NCI-H1092 (cell line): ENCODE measurements around the gene ZFYVE9.
"Not testable (repeated sequence)": the region's sequence is repeated elsewhere in the genome, so short reads cannot be mapped to it uniquely, and the experiment has no call there.

Source experiments
- DNase-seq: peaks from one replicate; lab custom pipeline; 2025; lab: John Stamatoyannopoulos, UW

Gene ZFYVE9

DNA sequence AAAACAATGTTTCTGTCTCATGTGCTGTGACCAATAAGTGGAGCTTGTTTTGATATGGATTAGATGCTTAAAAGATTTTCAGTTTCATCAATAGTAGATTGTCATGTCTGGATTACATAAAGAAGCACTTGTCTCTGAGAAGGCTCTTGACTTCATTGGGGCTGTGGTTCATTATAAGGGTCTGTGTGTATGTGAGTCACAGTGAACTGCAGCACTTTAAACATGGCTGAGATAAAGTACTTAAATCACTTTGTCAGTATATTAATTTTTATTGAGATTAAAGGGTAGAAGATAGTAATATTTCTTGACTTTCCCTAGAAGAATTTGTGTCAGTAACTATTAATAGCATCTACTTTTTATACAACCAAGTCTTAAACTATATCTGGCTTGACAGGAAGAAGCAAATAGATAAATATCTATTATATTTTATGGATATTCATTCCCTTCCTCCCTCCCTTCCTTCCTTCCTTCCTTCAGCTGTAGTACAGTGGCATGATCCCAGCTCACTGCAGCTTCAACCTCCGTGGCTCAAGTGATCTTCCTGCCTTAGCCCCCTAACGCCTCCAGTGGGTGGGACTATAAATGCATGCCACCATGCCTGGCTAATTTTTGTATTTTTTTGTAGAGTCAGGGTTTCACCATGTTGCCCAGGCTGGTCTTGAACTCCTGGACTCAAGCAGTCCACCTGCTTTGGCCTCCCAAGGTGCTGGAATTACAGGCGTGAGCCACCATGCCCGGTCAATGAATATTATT is 48.8 kb downstream of the ZFYVE9 start:
- DNase-seq, result no peak

DNA sequence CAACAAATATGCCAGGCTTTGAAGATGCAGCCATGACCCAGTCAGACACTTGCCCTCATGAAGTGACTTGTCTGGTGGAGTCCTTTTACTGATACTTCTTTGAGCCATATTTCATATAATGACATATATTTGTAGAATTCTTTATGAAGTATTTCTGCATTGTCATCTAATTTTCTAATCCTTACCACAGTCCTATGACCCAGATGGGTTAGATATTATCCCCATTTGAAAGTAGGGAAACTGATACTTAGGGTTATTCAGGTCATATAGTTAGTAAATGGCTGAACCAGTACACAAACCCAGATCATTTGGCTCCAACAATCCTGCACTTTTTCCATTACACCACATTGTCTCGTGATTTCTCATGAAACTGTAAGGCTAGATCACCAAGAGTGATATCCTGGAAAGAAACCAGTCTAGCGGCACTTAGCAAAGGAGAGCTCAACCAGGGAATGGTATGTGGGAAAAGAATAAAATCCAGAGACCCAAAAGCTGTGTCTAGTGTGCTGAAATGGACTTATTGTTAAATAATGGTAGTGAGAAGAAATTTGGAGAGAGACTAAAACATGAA is 49.6 kb downstream of the ZFYVE9 start:
- no peak for DNase-seq

DNA sequence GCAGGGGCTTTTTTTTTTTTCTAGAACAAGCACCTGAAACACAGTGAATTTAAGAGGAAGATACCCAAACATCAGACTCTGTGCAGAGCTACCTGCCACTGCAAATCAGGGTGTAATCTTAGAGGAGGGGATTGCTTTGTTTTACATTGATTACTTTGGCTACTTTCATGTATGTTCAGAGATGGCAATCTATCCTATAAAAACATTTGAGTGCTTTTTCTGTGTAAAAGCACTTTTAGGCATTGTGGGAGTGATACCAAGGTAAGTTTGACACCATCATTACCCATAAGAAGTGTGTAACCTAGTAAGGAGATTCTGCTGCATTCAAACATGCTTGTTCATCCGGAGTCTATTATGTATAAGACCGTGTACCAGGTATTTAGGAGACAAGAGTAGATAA is 50.1 kb downstream of the ZFYVE9 start:
- DNase-seq, result no peak

DNA sequence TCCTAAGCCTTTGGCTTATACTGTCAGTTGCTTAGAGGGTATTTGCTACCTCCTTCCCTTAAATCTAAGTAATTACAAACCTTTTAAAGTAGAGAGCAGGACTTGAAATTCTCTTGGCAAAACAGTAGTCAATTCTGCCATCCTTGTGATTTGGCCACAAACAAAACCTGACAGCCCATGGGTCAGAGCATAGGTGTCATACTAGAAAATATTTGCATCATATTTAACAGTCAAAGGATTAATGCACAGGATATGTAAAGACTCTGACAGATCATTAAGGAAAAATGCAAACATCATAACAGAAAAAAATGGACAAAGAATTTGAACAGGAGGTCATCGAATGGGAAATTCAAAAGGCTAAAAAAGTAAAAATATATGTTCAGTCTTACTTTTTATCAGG is 50.5 kb downstream of the ZFYVE9 start:
- no peak for DNase-seq

DNA sequence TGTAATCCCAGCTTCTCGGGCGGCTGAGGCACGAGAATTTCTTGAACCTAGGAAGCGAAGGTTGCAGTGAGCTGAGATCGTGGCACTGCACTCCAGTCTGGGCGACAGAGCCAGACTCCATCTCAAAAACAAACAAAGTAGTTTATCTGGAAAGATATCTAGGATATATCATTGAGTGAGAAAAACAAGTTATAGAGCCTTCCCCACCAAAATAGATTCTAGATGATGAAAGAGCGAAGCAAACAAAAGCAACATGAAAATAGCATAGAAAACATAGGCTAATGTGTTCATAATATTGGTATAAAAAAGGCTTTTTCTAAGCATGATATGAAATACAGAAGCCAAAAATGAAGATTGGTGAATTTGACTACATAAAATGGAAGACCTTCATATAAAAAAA is 52.1 kb downstream of the ZFYVE9 start:
- DNase-seq, result no peak

DNA sequence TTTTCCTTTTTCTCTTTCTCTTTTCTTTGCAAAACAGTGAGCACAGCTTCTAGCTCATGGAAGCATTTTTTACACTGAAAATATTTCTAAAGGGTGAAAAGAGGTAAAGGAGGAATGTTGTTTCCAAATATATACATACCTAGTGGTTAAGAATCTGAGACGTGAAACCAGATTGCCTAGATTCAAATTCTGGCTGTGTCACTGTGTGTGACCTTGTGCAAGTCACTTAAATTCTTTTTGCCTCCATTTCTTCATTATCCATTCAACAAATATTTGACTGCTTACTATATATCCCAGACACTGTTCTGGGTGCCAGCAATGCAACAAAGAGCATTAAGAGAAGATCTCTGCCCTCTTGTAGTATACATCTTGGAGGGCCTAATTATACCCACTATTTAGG is 53.3 kb downstream of the ZFYVE9 start:
- no peak for DNase-seq

DNA sequence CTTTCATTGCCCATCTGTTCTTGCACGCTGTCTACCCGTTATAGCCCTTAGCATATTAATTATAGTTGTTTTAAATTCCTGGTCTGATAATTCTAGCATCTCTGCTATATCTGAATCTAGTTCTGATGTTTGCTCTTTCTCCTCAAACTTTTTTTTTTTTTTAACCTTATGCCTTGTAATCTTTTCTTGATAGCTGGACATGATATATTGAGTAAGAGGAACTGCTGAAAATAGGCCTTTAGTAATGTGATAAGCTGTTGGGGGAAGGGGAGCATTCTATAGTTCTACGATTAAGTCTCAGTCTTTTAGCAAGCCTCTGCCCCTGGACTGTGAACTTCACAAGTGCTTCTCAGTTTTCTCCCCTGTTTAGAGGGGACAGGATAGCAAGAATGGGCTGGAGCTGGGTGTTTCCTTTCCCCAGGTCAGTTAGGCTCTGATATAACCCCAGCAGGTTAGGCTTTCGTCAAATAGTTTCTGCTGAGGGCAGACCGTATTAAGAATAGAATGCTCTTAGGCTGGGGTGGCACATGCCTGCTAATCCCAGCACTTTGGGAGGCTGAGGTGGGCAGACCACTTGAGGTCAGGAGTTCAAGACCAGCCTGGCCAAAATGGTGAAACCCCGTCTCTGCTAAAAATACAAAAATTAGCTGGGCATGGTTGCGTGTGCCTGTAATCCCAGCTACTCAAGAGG is 62.2 kb downstream of the ZFYVE9 start:
- DNase-seq, result no peak

DNA sequence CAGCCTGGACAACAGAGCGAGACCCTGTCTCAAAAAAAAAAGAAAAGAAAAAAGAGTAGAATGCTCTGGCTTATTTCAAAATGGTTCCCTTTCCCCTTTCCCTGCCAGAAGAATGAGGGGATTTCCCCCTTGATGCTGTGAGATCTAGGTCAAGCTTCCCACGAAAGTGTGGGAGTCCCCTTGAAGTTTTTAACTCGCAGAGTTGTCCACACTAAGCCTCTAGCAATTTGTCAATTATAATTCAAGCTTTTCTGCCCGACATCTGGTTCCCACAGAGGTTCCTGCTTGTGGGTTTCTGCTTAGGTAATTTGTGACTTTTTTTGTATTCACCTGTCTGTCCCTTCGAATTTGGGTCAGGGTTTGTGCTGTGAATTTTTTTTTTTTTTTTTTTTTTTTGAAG is 62.8 kb downstream of the ZFYVE9 start:
- no peak for DNase-seq

DNA sequence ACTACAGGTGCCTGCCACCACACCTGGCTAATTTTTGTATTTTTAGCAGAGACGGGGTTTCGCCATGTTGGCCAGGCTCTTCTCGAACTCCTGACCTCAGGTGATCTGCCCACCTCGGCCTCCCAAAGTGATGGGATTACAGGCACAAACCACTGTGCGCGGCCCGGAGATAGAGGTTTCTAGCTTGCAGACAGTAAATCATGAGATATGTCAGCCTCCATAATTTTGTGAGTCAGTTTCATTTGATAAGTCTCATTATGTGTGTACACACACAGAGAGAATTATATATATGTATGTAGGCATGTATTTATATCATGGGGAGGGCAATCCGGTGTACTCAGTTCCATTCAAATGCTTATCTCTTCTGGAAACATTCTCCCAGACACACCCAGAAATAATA is 64.8 kb downstream of the ZFYVE9 start:
- not testable (repeated sequence) for DNase-seq

DNA sequence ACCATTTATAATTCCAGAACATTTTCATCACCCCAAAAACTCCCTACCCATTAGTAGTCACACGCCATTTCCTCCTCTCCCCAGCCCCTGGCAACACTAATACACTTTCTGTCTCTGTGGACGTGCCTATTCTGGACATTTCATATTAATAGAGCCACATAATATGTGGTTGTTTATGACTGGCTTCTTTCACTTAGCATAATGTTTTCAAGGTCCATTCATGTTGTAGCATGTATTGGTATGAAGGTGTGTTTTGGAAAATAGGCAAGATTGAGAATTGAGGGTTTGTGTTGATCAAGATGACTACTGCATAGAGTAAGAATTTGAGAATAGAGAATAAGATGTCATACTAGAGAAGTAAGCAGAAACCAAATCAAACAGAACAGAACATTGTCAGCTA is 67.5 kb downstream of the ZFYVE9 start:
- DNase-seq, result no peak

DNA sequence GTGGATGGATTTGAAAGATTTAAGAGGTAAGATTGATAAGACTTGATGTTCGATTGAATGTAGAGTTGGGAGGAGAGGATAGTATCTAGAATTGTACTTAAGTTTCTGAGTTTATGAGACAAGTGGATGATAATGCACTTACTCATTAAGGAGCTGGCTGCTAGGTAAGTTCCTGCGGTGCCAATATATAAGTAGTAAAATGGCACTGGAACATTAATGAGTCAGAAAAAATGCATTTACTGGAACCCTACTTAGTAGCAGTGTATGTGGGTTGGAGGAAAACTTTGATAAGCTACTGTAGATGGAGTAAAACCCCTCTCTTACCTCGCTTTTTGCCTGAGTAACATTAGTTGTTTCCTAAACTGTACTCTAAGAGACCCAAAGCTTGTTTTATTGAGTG is 68.2 kb downstream of the ZFYVE9 start:
- DNase-seq, result no peak

DNA sequence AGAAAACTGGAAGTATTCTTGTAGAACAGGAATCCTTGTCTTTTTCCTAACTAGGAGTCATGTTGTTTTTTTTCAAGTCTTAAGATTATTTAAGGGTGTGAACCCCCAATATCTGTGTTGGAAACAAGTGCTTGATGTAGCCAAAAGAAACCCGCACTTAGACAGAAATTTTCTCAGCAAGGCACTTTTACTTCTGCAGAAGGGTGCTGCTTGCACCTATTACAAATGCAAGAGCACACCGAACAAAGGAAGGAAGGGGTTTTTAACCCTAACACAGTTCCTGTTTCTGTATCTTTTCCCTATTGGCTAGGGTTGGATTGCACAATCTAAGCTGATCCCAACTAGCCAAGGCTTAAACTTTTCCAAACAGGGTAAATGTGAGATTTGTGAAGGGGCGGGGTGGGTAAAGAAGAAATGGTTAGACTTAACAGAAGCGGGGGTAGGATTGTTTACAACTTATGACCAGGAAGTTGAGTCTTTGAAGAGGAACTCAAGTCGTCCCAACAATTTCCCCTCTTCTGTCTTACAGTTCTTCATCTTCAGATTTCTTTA is 75.1 kb downstream of the ZFYVE9 start:
- no peak for DNase-seq

DNA sequence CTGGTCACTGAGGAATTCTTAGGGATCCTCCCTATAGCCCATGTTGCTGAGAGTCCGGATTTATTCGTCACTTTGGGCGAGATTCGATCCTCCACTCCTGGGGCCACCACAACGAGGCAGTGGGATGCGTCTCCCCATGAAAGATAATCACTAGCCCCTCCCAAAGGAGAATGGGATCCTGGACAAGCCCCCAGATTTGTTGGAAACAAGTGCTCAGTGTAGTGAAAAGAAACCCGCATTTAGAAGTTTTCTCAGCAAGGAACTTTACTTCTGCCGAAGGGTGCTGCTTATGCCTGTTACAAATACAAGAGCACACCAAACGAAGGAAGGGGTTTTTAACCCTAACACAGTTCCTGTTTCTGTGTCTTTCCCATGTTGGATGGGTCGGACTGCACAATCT is 83.3 kb downstream of the ZFYVE9 start:
- DNase-seq, result no peak

DNA sequence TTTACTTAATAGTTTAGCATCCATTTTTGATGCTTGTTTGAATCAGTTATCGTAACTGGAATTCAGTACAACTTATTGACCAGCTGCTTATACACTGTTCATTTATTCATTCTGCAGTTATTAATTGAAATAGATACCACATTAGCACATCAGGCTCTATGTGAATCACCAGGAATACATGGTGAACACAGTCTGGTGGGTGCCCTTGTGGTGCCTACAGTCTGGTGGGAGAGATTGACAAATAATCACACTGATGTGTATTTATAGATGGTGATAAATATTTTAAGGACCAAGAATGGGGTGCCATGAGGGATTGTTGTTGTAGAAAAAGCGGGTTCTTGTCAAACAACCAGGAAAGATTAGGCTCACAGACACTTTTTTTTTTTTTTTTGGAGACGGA is 87.6 kb downstream of the ZFYVE9 start:
- no peak for DNase-seq

DNA sequence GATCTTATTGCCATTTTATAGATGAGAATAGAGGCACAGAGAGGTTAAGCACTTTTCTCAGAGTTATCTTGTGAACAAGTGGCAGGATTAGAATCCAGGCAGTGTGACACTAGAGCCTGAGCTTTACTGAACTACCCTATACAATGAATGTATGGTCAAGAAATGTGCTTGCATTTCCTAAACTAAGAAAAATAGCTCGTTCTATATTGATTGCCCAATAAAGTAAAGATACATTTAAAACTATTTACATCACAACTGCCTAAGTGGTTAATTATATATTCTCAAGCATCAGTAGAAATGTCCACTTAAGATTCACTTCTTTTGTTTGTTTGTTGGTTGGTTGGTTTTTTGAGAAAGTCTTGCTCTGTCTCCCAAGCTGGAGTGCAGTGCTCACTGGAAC is 91.6 kb downstream of the ZFYVE9 start:
- no peak for DNase-seq

DNA sequence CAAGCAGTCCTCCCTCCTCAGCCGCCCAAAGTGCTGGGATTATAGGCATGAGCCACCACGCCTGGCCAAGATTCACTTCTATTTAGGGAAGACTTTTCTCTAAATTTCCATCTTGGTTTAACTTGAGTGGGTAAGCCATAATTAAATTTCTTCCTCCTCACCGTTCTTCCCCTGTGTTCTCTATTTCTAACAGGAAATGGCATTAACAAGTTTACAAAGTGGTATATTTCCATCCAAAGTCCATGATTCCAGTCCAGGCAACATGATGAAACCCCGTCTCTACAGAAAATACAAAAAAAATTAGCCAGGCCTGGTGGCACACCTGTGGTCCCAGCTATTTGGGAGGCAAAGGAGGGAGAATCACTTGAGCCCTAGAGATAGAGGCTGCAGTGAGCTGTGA is 92.1 kb downstream of the ZFYVE9 start:
- DNase-seq, result no peak

DNA sequence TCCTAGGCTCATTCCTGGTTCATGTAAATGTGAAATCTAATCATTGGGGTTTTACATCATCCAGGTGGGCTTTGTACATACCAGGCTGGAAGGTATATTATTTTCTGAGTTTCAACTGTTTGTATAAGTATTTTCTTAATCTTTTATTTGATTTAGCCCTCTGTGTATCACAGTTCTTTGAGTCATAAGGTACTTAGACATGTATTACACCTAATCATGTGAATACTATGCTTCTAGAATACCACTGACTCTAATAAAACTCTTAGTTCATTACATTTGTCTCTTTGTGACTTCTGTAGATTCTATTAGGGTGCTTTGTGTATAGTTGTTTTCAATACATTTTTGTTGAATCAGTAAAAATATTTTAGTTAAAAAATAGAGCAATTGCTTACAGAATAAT is 92.8 kb downstream of the ZFYVE9 start:
- no peak for DNase-seq

DNA sequence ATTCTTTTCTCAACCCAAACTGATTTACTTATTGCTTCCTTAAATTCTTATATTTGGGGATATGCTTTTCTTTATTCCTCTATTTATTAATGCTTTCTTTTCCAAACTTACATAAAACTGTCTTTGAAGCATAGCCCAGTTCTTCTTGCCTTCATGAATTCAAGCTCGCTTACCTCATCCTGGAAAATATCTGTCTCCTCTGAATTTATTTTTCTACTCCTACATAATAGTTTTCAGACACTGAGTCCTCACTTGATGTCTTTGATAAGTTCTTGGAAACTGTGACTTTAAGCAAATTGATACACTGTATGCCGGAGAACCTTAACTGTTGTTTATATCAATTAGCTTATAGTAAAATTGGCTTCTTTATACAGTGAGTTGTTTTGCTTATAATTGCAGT is 93.8 kb downstream of the ZFYVE9 start:
- DNase-seq, result no peak

DNA sequence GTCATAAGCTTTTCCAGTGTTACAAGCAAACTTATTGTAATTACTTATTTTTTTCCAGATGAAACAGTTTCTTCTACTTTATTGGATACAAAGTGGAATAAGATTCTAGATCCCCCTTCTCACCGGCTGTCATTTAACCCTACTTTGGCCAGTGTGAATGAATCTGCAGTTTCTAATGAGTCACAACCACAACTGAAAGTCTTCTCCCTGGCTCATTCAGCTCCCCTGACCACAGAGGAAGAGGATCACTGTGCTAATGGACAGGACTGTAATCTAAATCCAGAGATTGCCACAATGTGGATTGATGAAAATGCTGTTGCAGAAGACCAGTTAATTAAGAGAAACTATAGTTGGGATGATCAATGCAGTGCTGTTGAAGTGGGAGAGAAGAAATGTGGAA is 95.5 kb downstream of the ZFYVE9 start:
- no peak for DNase-seq

DNA sequence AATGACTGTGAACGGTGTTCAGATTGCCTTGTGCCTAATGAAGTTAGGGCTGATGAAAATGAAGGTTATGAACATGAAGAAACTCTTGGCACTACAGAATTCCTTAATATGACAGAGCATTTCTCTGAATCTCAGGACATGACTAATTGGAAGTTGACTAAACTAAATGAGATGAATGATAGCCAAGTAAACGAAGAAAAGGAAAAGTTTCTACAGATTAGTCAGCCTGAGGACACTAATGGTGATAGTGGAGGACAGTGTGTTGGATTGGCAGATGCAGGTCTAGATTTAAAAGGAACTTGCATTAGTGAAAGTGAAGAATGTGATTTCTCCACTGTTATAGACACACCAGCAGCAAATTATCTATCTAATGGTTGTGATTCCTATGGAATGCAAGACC is 96.6 kb downstream of the ZFYVE9 start:
- no peak for DNase-seq

DNA sequence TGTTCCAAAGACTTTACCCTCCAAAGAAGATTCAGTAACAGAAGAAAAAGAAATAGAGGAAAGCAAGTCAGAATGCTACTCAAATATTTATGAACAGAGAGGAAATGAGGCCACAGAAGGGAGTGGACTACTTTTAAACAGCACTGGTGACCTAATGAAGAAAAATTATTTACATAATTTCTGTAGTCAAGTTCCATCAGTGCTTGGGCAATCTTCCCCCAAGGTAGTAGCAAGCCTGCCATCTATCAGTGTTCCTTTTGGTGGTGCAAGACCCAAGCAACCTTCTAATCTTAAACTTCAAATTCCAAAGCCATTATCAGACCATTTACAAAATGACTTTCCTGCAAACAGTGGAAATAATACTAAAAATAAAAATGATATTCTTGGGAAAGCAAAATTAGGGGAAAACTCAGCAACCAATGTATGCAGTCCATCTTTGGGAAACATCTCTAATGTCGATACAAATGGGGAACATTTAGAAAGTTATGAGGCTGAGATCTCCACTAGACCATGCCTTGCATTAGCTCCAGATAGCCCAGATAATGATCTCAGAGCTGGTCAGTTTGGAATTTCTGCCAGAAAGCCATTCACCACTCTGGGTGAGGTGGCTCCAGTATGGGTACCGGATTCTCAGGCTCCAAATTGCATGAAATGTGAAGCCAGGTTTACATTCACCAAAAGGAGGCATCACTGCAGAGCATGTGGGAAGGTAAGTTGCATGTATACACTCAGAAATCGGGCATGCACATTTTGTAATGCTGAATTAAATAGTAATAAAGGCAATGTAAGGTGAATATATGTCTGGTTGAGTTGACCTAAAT is 97.2 kb downstream of the ZFYVE9 start:
- DNase-seq, result no peak

DNA sequence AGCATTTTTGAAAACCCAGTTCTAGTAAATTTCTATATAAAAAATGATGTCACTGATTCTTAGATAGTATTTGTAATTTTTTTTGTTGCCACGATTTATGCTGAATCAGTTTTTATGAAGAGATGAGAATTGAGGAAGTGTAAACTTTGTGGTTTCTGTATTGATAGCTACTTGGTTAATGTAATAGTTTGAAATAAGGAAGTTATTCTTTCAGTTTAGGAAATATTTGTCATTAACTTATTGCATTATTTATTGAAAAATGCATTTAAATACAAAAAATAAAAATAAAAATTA is 97.8 kb downstream of the ZFYVE9 start:
- no peak for DNase-seq
